Measurements from ENCODE around the gene CRHR2.

Gene CRHR2

GRCh38 chr7:30706316-30706715, 24.1 kb upstream of the CRHR2 start:
- DNase-seq = no peak

- no peak for DNase-seq
Measured at GRCh38 chr7:30705596-30705995, 23.3 kb upstream of the CRHR2 start.

GRCh38 chr7:30705008-30705407, 22.8 kb upstream of the CRHR2 start:
- no peak for DNase-seq

- DNase-seq = no peak
Measured at GRCh38 chr7:30703756-30704155, 21.5 kb upstream of the CRHR2 start.

- DNase-seq = peak; percentile 40
Measured at GRCh38 chr7:30702200-30702599, 19.9 kb upstream of the CRHR2 start.

- DNase-seq = no peak
Measured at GRCh38 chr7:30700941-30701340, 18.7 kb upstream of the CRHR2 start.

GRCh38 chr7:30699706-30700495, 17.6 kb upstream of the CRHR2 start:
- DNase-seq = no peak

GRCh38 chr7:30698481-30698880, 16.2 kb upstream of the CRHR2 start:
- DNase-seq = no peak

- no peak for DNase-seq
Measured at GRCh38 chr7:30697719-30698460, 15.6 kb upstream of the CRHR2 start.

- DNase-seq = no peak
Measured at GRCh38 chr7:30694774-30695721, 12.8 kb upstream of the CRHR2 start.

GRCh38 chr7:30694218-30694745, 12.0 kb upstream of the CRHR2 start:
- DNase-seq = no peak

- no peak for DNase-seq
Measured at GRCh38 chr7:30692882-30693281, 10.6 kb upstream of the CRHR2 start.

GRCh38 chr7:30692438-30692837, 10.2 kb upstream of the CRHR2 start:
- no peak for DNase-seq

- no peak for DNase-seq
Measured at GRCh38 chr7:30690011-30690410, 7.8 kb upstream of the CRHR2 start.

GRCh38 chr7:30688718-30689221, 6.5 kb upstream of the CRHR2 start:
- DNase-seq = no peak

GRCh38 chr7:30687604-30688003, 5.3 kb upstream of the CRHR2 start:
- DNase-seq = no peak

GRCh38 chr7:30684351-30684750, 2.1 kb upstream of the CRHR2 start:
- no peak for DNase-seq

- DNase-seq = no peak
Measured at GRCh38 chr7:30683816-30684215, 1.6 kb upstream of the CRHR2 start.

GRCh38 chr7:30683306-30683705, 1.1 kb upstream of the CRHR2 start:
- no peak for DNase-seq

- no peak for DNase-seq
Measured at GRCh38 chr7:30681815-30682211, 443 bp downstream of the CRHR2 start.

GRCh38 chr7:30681331-30681797, 892 bp downstream of the CRHR2 start:
- DNase-seq = no peak

GRCh38 chr7:30679664-30680063, 2.6 kb downstream of the CRHR2 start:
- DNase-seq = no peak

- no peak for DNase-seq
Measured at GRCh38 chr7:30678805-30679204, 3.5 kb downstream of the CRHR2 start.
